Measurements from ENCODE around the gene ANKRD22.

DNA sequence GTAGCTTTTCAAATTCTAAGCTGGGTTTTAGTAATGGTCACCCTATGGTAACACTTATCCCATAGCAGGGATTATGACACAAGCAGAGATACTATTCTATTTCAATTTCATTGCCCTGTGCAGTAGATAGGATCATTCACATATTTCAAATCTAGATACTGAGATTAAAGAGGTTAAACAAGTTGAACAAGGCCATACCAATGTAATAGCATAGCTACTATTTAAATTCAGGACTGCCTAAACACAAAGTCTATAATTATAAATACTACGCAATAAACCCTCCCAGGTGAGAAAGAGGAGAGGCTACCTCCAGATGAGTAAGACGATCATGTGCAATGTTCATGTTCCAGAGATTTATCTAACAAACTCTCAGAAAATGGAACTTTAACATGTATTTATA, 48.0 kb downstream of the ANKRD22 start:
- TF ChIP-seq, protein P1, sequence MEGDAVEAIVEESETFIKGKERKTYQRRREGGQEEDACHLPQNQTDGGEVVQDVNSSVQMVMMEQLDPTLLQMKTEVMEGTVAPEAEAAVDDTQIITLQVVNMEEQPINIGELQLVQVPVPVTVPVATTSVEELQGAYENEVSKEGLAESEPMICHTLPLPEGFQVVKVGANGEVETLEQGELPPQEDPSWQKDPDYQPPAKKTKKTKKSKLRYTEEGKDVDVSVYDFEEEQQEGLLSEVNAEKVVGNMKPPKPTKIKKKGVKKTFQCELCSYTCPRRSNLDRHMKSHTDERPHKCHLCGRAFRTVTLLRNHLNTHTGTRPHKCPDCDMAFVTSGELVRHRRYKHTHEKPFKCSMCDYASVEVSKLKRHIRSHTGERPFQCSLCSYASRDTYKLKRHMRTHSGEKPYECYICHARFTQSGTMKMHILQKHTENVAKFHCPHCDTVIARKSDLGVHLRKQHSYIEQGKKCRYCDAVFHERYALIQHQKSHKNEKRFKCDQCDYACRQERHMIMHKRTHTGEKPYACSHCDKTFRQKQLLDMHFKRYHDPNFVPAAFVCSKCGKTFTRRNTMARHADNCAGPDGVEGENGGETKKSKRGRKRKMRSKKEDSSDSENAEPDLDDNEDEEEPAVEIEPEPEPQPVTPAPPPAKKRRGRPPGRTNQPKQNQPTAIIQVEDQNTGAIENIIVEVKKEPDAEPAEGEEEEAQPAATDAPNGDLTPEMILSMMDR (IDR thresholded peaks at IDR 0.05; ENCODE audit: low read depth, low read length, missing input control), result no peak
- TF ChIP-seq EGR1 (IDR thresholded peaks at IDR 0.05; ENCODE audit: low read depth in 2 of 2) (no peak), YY1 (IDR thresholded peaks at IDR 0.05) (no peak), FOXA1 (IDR thresholded peaks at IDR 0.05) (no peak), JUND (IDR thresholded peaks at IDR 0.05) (no peak)

Data from liver (tissue), 3 donors.